ENCODE measurements around the gene IMMP2L. TPM values are rescaled to one million over a fixed set of nuclear protein-coding genes. Genes with fewer than 3 reads are reported as not detected.

IMMP2L gene
- total RNA-seq, 1 donor from 2014 or later = 32.0 TPM

DNA sequence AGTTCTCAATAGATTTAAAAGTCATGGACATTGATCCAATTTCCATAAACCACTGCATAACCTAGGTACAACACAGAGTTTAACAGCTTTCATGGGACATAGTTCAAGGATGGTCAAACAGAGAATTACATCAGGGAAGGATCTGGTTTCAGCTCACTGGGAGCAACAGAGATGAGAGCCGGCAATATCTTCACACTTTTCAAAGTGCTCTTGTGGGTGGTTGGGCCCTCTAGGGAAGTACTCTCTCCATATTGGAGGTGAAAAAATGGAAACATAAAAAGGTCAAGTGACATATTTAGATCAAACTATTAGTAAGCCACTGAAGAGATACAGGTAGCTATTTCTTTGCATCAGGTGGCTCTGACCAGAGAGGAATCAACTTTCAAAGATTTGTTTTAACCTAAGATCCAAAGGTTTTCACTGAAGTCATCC is 533.1 kb downstream of the IMMP2L start:
- no peak for DNase-seq

DNA sequence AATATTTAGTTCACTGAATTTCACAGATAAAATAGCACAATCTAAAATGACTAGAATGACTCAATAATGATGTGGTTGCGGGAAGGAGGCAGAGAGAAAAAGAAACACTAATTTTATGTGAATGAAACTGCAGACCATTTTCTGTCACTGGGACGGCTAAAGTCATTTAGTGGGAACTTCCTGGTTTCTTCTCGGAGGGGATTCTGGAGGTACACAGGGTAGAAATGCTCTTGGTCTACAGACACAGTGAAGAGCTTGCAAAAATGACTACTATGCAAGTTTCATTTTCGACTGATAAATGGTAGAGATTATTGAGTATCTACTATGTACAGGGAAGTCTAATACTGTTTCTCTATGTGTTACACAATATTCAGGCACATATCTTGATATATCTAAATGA is 534.9 kb downstream of the IMMP2L start:
- DNase-seq = no peak

- DNase-seq = no peak
Measured at GRCh38 chr7:111026806-111027205, 535.5 kb downstream of the IMMP2L start.

- DNase-seq = no peak
Measured at GRCh38 chr7:111026343-111026742, 535.9 kb downstream of the IMMP2L start.

GRCh38 chr7:111025006-111025405 is 537.3 kb downstream of the IMMP2L start:
- no peak for DNase-seq

- no peak for DNase-seq
Measured at GRCh38 chr7:111018960-111019736, 543.1 kb downstream of the IMMP2L start.

- DNase-seq = no peak
Measured at GRCh38 chr7:111018447-111018846, 543.8 kb downstream of the IMMP2L start.

DNA sequence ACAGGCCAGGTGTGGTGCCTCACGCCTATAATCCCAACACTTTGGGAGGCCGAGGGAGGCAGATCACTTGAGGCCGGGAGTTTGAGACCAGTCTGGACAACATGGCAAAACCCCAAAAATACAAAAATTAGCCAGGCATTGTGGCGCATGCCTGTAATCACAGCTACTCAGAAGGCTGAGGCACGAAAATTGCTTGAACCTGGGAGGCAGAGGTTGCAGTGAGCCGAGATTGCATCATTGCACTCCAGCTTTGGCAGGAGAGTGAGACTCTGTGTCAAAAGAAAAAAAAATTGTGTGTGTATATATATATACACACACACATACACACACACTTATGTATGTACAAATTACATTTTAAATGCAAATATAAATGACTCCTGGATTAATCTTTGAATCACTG is 548.2 kb downstream of the IMMP2L start:
- no peak for DNase-seq

- DNase-seq = no peak
Measured at GRCh38 chr7:111012799-111013675, 549.3 kb downstream of the IMMP2L start.

DNA sequence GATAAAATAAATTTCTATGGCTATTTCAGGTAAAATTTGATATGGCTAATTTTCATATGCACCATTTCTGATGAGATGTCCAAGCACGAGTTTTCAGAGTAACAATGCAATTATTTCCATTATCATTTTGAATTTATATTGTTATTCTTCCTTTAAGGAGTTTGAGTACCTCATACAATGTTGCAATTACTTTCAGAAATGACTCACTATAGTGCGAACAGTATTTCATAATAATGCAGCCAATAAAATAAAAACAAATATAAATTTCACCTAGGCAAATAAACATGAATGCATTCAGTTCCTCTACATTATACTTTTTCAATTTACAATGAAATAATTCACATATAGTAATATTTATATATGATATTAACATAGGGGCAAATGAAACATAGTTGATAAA is 550.1 kb downstream of the IMMP2L start:
- no peak for DNase-seq

- no peak for DNase-seq
Measured at GRCh38 chr7:111011520-111011919, 550.8 kb downstream of the IMMP2L start.

DNA sequence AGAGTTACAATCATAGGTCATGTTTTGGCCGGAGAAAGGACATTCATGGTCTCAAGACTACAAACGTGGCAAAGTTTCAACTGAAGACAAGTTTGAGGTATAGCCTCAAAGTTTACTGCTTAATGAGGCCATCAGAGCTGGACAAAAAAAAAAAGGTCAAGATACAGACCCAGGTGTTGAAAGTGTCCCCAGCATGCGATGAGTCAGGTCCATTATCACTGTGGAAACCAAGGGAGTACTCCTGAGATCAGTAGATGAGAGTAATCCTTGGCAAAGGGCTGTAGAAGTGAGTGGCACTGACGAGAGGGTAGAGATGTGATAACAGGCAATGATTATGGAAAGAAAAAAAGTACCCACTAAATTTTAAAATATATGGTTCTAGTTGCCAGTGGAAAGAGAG is 551.5 kb downstream of the IMMP2L start:
- DNase-seq = no peak

DNA sequence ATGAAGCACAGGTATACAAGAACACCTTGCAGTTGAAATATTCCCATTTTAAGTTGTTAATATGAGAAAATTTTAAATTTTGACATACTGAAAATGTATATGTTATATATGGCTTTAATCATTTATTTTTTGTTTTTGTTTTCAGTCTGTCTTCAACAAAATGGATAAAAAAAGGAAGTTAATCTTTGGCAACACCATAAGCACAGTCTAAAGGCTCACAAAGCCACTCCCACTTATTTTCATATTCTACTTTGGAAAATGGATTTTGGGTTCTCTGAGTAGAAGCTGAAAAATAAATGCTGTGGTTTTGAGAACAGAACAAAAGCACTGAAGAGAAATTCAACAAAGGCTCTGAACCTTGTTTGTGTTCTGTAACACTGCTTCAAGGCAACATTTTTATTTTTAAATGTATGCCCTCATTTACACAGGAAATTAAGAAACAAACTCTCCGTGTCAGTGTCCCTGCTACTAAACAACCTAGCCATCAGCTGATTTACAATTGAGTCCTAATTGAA is 552.7 kb downstream of the IMMP2L start:
- no peak for DNase-seq

GRCh38 chr7:111006691-111007090 is 555.6 kb downstream of the IMMP2L start:
- DNase-seq = no peak

DNA sequence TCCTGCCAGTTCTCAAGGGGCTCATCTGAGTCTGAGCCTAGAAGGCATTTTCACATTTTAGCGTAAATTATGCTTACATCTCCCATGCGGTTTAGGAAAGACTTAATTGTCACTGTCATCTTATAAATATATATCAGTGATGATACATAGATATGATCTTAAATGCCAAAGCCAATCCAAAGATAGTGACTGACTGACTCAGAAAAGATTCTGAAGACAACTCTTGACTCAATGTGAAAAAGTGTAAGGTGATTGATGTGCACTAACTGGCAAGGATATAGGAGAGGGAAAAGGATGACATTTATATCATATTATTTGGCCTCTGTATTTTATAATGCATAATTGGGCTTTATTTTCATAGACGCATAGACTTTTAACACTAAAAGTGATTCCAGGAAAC is 556.3 kb downstream of the IMMP2L start:
- no peak for DNase-seq

DNA sequence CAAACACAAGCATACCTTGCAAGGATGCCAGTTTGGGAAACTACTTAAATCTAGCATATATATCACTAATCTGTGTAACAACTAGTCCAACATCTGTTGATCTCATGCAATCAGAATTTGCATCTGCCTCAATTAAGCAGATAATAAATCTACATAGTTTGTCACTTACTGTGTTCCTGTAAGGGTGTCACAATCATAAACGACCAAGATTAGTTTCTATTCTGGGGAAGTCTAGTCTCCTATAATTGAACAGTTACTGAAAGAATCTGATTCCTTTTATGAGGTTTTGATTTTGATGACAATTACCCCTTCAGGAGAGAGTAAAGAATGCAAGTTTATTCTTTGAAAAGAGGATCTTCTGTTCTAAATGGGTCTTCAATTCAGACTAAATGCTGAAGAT is 556.8 kb downstream of the IMMP2L start:
- no peak for DNase-seq

- DNase-seq = no peak
Measured at GRCh38 chr7:111004310-111004901, 557.9 kb downstream of the IMMP2L start.

- no peak for DNase-seq
Measured at GRCh38 chr7:111003883-111004282, 558.4 kb downstream of the IMMP2L start.

DNA sequence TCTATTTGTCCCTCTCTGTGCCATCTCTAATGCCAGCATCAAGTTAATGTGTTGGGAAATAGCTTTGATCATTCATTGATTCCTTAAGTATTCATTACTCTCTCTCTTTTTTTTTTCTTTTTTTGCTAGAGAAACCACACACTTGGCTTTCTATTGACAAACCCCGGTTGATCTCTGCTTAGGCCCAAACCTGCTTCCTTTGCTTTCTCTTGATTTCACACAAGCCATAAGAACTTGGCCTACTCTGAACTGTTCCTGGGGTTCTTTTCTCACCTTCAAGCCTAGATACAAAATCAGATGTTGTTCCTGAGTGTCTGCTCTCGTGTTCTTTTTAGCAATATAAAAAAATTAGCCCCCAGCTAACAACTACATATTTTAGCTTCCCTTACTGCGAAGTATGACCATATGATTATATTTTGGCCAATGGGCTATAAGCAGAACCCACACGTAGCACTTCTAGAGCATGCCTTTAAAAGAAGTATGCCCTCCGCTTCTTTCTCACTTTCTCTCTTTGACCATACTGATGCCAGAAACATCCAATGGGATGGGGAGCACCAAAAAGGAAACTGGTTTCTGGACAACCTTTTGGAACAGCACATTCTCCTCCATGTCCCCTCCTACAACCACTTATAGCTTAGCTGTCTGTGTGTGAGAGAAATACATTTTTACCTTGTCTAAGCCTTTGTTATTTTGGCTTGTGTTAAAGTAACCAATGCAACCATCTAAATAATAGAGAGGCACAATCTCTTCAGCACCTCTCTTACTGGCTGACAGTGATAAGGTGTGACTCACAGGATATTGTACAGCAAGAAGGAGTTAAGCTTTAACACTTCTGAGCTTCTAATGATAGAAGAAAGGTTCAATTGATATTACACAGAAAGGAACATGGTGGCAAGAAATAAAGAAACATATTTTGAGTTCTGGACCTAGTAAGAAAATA is 568.0 kb downstream of the IMMP2L start:
- DNase-seq = no peak

GRCh38 chr7:110988890-110989501 is 573.3 kb downstream of the IMMP2L start:
- no peak for DNase-seq

DNA sequence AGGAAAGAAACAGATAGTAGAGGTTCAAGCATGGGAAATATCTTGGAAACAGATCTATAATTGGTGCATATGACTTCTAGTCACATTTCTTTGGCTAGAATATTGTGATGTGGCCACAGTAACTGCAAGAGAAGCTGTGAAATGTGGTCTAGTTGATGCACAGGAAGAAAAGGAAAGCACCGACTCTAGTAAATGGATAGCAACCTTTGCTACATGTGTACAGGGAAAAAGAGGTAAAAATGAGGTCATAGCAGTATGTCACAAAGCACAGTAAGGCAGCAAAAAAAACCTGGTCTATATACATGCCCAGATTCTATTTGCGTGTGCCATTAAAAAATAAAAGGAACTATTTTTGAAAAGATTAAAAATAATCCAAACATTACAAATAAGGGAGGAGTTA is 573.9 kb downstream of the IMMP2L start:
- DNase-seq = no peak
